H1 (cell line): Measurements from ENCODE around the gene GANAB. TPM values are rescaled to one million over a fixed set of nuclear protein-coding genes. Genes with fewer than 3 reads are reported as not detected.

Source experiments
- CTCF ChIA-PET: fragments of 300-600 bp; sonication (Branson Sonifier 250); formaldehyde crosslinking; loops from one replicate; lab custom pipeline; 2021; ENCODE audit not compliant: partially characterized antibody; lab: Charles Lee
- POLR2A ChIA-PET: fragments of 300-600 bp; sonication (Branson Sonifier 250); formaldehyde crosslinking; loops from one replicate; lab custom pipeline; 2021; ENCODE audit warnings: inconsistent platforms; ENCODE audit not compliant: partially characterized antibody; lab: Charles Lee
- DNase-seq, 2 experiments: peaks; one replicate each; pipeline versions ENCODE4 v3.0.0 to v3.0.0-alpha.2; 2010 to 2022; ENCODE audit warnings: low spot score in 2 of 2, low read depth in 1 of 2, mixed read lengths in 1 of 2
- FAIRE-seq: peaks from 2 replicates; lab custom pipeline; 2011; peaks lifted over from hg19 to GRCh38; lab: Jason Lieb, UNC
- H2AFZ ChIP-seq: 2 replicates; pipeline ENCODE4 v1.8.1; 2012; ENCODE audit warnings: low read length, inconsistent platforms
- H2AK5ac ChIP-seq: 2 replicates; pipeline ENCODE4 v1.6.1; 2013; ENCODE audit warnings: low read depth, low read length
- H2BK120ac ChIP-seq: replicated peaks from 2 replicates; pipeline ENCODE3; 2013; ENCODE audit warnings: low read depth, low read length, inconsistent platforms
- H2BK12ac ChIP-seq: 2 replicates; pipeline ENCODE4 v1.6.1; 2013; ENCODE audit warnings: low read depth, low read length
- H2BK15ac ChIP-seq: 2 replicates; pipeline ENCODE4 v1.6.1; 2013; ENCODE audit warnings: low read length
- H2BK20ac ChIP-seq: 2 replicates; pipeline ENCODE4 v1.6.1; 2013; ENCODE audit warnings: low read length
- H2BK5ac ChIP-seq: 2 replicates; pipeline ENCODE4 v1.6.1; 2013; ENCODE audit warnings: low read depth, low read length
- H3K14ac ChIP-seq: 2 replicates; pipeline ENCODE4 v1.6.1; 2013; ENCODE audit warnings: inconsistent platforms; ENCODE audit not compliant: insufficient read length
- H3K18ac ChIP-seq: 2 replicates; pipeline ENCODE4 v1.6.1; 2013; ENCODE audit warnings: low read length; ENCODE audit errors: extremely low read depth
- H3K23ac ChIP-seq: 2 replicates; pipeline ENCODE4 v1.6.1; 2013; ENCODE audit warnings: inconsistent platforms; ENCODE audit not compliant: insufficient read length
- H3K23me2 ChIP-seq: 2 replicates; pipeline ENCODE4 v1.6.1; 2013; ENCODE audit warnings: low read depth, low read length
- H3K27ac ChIP-seq: 2 replicates; pipeline ENCODE4 v1.6.1; 2011; ENCODE audit warnings: low read depth, low read length, inconsistent platforms
- H3K27me3 ChIP-seq, 4 experiments: replicated peaks in 1 of 4; 1 replicate in 1 of 4; 2 replicates in 3 of 4; pipeline versions ENCODE4 v1.6.1 to v1.8.1; 2011 to 2013; ENCODE audit warnings: low read length in 3 of 4, mild to moderate bottlenecking in 3 of 4, inconsistent platforms in 2 of 4, mixed read lengths in 2 of 4, moderate library complexity in 1 of 4; ENCODE audit not compliant: control insufficient read depth in 3 of 4, insufficient read depth in 3 of 4; ENCODE audit errors: extremely low read depth in 1 of 4
- H3K36me3 ChIP-seq, 4 experiments: 2 replicates each; pipeline versions ENCODE4 v1.6.1 to v1.8.1; 2011 to 2013; ENCODE audit warnings: mild to moderate bottlenecking in 4 of 4, low read length in 3 of 4, moderate library complexity in 2 of 4, control low read depth in 1 of 4, inconsistent platforms in 1 of 4; ENCODE audit not compliant: insufficient read depth in 4 of 4, control insufficient read depth in 2 of 4
- H3K4ac ChIP-seq: replicated peaks from 2 replicates; pipeline ENCODE3; 2013; ENCODE audit warnings: low read length, low read depth, mixed read lengths, inconsistent platforms; ENCODE audit not compliant: insufficient read length
- H3K4me1 ChIP-seq, 4 experiments: replicated peaks in 1 of 4; 1 replicate in 1 of 4; 2 replicates in 3 of 4; pipeline versions ENCODE4 v1.6.1 to v1.8.1; 2011 to 2013; ENCODE audit warnings: low read length in 3 of 4, inconsistent platforms in 2 of 4, mixed read lengths in 1 of 4; ENCODE audit not compliant: insufficient read depth in 4 of 4, control insufficient read depth in 3 of 4
- H3K4me2 ChIP-seq, 2 experiments: 2 replicates each; pipeline versions ENCODE4 v1.6.1 to v1.8.1; 2011 to 2013; ENCODE audit warnings: low read depth in 2 of 2, low read length in 2 of 2, control low read depth in 1 of 2, inconsistent platforms in 1 of 2, mild to moderate bottlenecking in 1 of 2; ENCODE audit not compliant: insufficient read depth in 1 of 2
- H3K4me3 ChIP-seq, 4 experiments: fragments of 200-600, 300-600 bp in 1 of 4; sonication (generic), shearing (Covaris generic), sonication (Bioruptor Twin) in 1 of 4; 2 replicates each; pipeline versions ENCODE4 v1.5.1 to v1.8.1; 2011 to 2016; ENCODE audit warnings: low read length in 4 of 4, low read depth in 3 of 4, control low read depth in 2 of 4, inconsistent platforms in 2 of 4, mild to moderate bottlenecking in 2 of 4, mixed read lengths in 1 of 4, moderate library complexity in 1 of 4; ENCODE audit not compliant: insufficient read depth in 2 of 4; ENCODE audit errors: extremely low read depth in 1 of 4
- H3K56ac ChIP-seq: replicated peaks from 2 replicates; pipeline ENCODE3; 2013; ENCODE audit warnings: low read depth, mild to moderate bottlenecking, mixed read lengths, low read length, inconsistent platforms; ENCODE audit not compliant: insufficient read length
- H3K79me1 ChIP-seq: 2 replicates; pipeline ENCODE4 v1.6.1; 2013; ENCODE audit warnings: low read depth, low read length, control low read depth
- H3K79me2 ChIP-seq, 2 experiments: 2 replicates each; pipeline versions ENCODE4 v1.6.1 to v1.8.1; 2012 to 2013; ENCODE audit warnings: low read length in 2 of 2, mild to moderate bottlenecking in 2 of 2, inconsistent platforms in 1 of 2; ENCODE audit not compliant: insufficient read depth in 2 of 2, control insufficient read depth in 1 of 2
- H3K9ac ChIP-seq, 4 experiments: replicated peaks in 1 of 4; 1 replicate in 1 of 4; 2 replicates in 3 of 4; pipeline versions ENCODE4 v1.6.1 to v1.8.1; 2011 to 2013; ENCODE audit warnings: low read depth in 3 of 4, low read length in 3 of 4, control low read depth in 2 of 4, mild to moderate bottlenecking in 2 of 4, moderate library complexity in 2 of 4, inconsistent platforms in 1 of 4; ENCODE audit errors: extremely low read depth in 1 of 4
- H3K9me3 ChIP-seq, 2 experiments: 2 replicates each; pipeline versions ENCODE4 v1.6.1 to v1.8.1; 2012 to 2013; ENCODE audit warnings: mild to moderate bottlenecking in 2 of 2, moderate library complexity in 2 of 2, control low read depth in 1 of 2, inconsistent platforms in 1 of 2, low read depth in 1 of 2, low read length in 1 of 2, mixed read lengths in 1 of 2; ENCODE audit not compliant: insufficient read depth in 2 of 2
- H4K20me1 ChIP-seq, 2 experiments: replicated peaks in 1 of 2; 2 replicates each; pipeline versions ENCODE3 to v1.8.1; 2011 to 2013; ENCODE audit warnings: inconsistent platforms in 2 of 2, low read length in 2 of 2, mild to moderate bottlenecking in 1 of 2; ENCODE audit not compliant: insufficient read depth in 2 of 2, control insufficient read depth in 1 of 2
- H4K5ac ChIP-seq: 2 replicates; pipeline ENCODE4 v1.6.1; 2013; ENCODE audit warnings: low read length, low read depth, mixed read lengths, inconsistent platforms; ENCODE audit not compliant: insufficient read length
- H4K8ac ChIP-seq: 2 replicates; pipeline ENCODE4 v1.8.0; 2013; ENCODE audit warnings: mild to moderate bottlenecking, moderate library complexity, low read length, inconsistent platforms; ENCODE audit not compliant: insufficient read depth; ENCODE audit errors: extremely low read depth
- H4K91ac ChIP-seq: replicated peaks from 2 replicates; pipeline ENCODE3; 2013; ENCODE audit warnings: low read length, mixed read lengths, inconsistent platforms; ENCODE audit not compliant: insufficient read length
- CHD1 ChIP-seq: IDR thresholded peaks from 2 replicates; pipeline ENCODE4 v1.6.1; 2012; ENCODE audit warnings: low read depth, low read length, improper control_type of control experiment
- NRF1 ChIP-seq: IDR thresholded peaks from 2 replicates; pipeline ENCODE4 v1.6.1; 2011; ENCODE audit warnings: mild to moderate bottlenecking, low read depth, low read length, improper control_type of control experiment
- PHF8 ChIP-seq: fragments of 200-600 bp; sonication (generic); conservative IDR thresholded peaks from 2 replicates; pipeline ENCODE4 v1.7.1; 2012; ENCODE audit warnings: low read depth, mild to moderate bottlenecking, inconsistent platforms, low read length, moderate library complexity
- POLR2AphosphoS5 ChIP-seq: IDR thresholded peaks from 2 replicates; pipeline ENCODE4 v1.6.1; 2011; ENCODE audit warnings: low read depth, low read length
- RBBP5 ChIP-seq: IDR thresholded peaks from 2 replicates; pipeline ENCODE4 v1.7.1; 2012; ENCODE audit warnings: low read depth, mild to moderate bottlenecking, inconsistent platforms, low read length, moderate library complexity, borderline replicate concordance
- RFX5 ChIP-seq: IDR thresholded peaks from 2 replicates; pipeline ENCODE4 v1.6.1; 2011; ENCODE audit warnings: low read depth, low read length, improper control_type of control experiment, borderline replicate concordance
- SP1 ChIP-seq: IDR thresholded peaks from 2 replicates; pipeline ENCODE4 v1.6.1; 2011; ENCODE audit warnings: low read depth, low read length
- TCF12 ChIP-seq: IDR thresholded peaks from 2 replicates; pipeline ENCODE4 v1.6.1; 2011; ENCODE audit warnings: low read depth, mild to moderate bottlenecking, low read length
- WGBS, 2 experiments: shearing (Covaris generic) in 1 of 2; methylation state at CpG; one replicate each; pipeline versions ENCODE4 v1.1.6 to v1.1.7; 2013 to 2015; ENCODE audit warnings: low lambda C conversion rate in 2 of 2, mixed read lengths in 2 of 2, inconsistent platforms in 1 of 2, low coverage in 1 of 2, missing lambda C conversion rate in 1 of 2; ENCODE audit not compliant: insufficient replicate concordance in 2 of 2, insufficient coverage in 1 of 2, insufficient read length in 1 of 2; ENCODE audit errors: extremely low coverage in 1 of 2, missing lambda C conversion rate in 1 of 2; 5-methylcytosine and 5-hydroxymethylcytosine counted together
- polyA plus RNA-seq, 7 experiments: library from polyadenylated mRNA; depleted of rRNA in 3 of 7; stranded (reverse) in 5 of 7; unstranded in 2 of 7; fragments of >200 nt in 5 of 7; fragments of 200-250 nt in 2 of 7; gene quantifications; 1 replicate in 5 of 7; 2 replicates in 1 of 7; 4 replicates in 1 of 7; pipeline versions ENCODE4 v1.2.1 to v1.2.3, GENCODE V29; 2011 to 2013; ENCODE audit warnings: missing spikeins in 2 of 7, mixed read lengths in 2 of 7
- total RNA-seq: library from RNA; stranded (reverse); fragmentation: NEBNext Ultra II Directional; extraction: Animal tissue kit (Norgen Biotek cat#: 25700); gene quantifications from 2 replicates; pipeline ENCODE4 v1.2.1, GENCODE V29; 2021

GANAB gene
- total and polyA plus RNA-seq, 2 of the 8 experiments (the other 6 are each of a cell fraction or from before 2014, with no cell fraction given) = 289 to 330 TPM

DNA sequence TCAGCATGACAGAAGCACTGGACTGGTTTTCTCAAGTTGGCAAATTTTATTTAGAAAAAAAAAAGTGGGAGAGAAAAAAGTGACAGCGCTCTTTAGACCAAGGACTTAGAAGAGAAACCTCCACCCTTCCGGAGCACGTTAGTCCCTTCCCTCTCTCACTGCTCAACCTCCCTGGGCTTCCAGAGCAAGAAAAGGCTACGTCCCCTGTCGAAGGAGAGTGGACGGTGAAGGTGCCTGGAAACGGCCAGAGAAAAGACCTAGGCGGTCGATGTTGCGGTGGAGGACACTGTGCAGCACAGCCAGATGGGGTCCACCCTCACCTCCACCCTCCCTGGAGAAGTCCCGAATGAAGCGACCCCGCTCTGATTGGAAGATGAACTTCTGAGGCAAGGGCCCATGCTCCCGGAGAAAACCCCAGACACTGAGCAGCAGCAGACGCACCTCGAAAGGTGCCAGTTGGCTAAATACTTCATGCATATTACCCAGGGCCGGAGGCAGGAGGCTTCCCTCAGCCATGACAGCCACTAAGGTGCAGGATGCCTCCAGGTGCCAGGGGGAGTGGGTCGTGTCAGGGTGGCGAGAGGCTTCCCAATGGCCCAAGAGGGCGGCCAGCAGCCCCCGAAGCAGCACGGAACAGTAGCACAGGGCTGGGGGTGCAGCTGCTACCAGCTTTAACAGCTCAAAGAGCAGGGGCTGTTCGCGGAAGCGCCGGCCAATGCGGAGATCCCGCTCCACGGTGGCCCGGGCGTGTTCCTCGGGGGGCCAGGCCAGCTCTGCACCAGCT, 604 bp upstream of the GANAB start:
- no peak overlapping the region for H3K18ac ChIP-seq
- H3K79me1 ChIP-seq = peaks cover 10% of the 10 kb centered on the region
- 80% methylated on average over 30 of the region's 32 CpGs; no CpG with 5 or more reads in 1 of the 2 experiments for WGBS, 2 experiments
- TF ChIP-seq PHF8 (no peak), NRF1 (no peak), RBBP5 (no peak), TCF12 (no peak), SP1 (no peak), RFX5 (no peak), POLR2AphosphoS5 (no peak), CHD1 (no peak)
- TF ChIP-seq, all 59 proteins: peak for 0
- Histone ChIP-seq H2AFZ (no peak overlapping the region), H4K8ac (no peak overlapping the region; the same call in 1 of the 2 replicates), H3K9me3 (no peaks in the 10 kb centered on the region), H2AK5ac (no peak overlapping the region), H3K4me2 (peak overlapping the region; percentile 20 to 35; a peak in 3 of 4 replicates), H3K23ac (no peak overlapping the region), H2BK5ac (no peak overlapping the region), H3K4ac (no peak overlapping the region), H3K27ac (no peak overlapping the region), H2BK12ac (no peak overlapping the region), H2BK20ac (no peak overlapping the region), H4K5ac (no peak overlapping the region), H3K79me2 (peaks cover 11 to 50% of the 10 kb centered on the region in 2 experiments), H3K4me1 (no peaks in the 10 kb centered on the region; a peak in 2 of 7 replicates), H2BK120ac (no peak overlapping the region), H2BK15ac (no peak overlapping the region), H4K20me1 (peaks cover 3 to 21% of the 10 kb centered on the region in 2 experiments), H3K23me2 (peaks cover 5% of the 10 kb centered on the region; the same call in 1 of the 2 replicates), H3K4me3 (peak overlapping the region in 1 of 4 experiments; percentile 86; a peak in 4 of 8 replicates), H3K14ac (no peak overlapping the region), H3K36me3 (peaks cover 0 to 28% (median 7%) of the 10 kb centered on the region in 4 experiments; a peak in 6 of 8 replicates), H4K91ac (no peak overlapping the region), H3K9ac (no peak overlapping the region), H3K56ac (no peak overlapping the region), H3K27me3 (no peaks in the 10 kb centered on the region)
- CTCF ChIA-PET = interaction anchor here (0.8 to 2.0 kb wide), 7 partner anchors 18 to 122 kb away, joined by 3 to 12 read pairs (median 4); partner anchors contain the start of genes C11orf98 and CSKMT
- no peak for FAIRE-seq
- DNase-seq = no peak
- POLR2A ChIA-PET = interaction anchor here (0.5 to 50.4 kb wide), 15 partner anchors 10 to 208 kb away, joined by 3 to 2041 read pairs (median 6); partner anchors contain the start of genes B3GAT3, BSCL2, C11orf98 and CSKMT
